IMR-90 (cell line): ENCODE results near the gene ISG15. TPM values are rescaled to one million over a fixed set of nuclear protein-coding genes. Genes with fewer than 3 reads are reported as not detected.

ENCODE experiments used
- ATAC-seq: fragments of 200-7000 bp; cut with Tn5 transposase; 2 replicates; pipeline ENCODE4 v1.9.1; 2020; ENCODE audit warnings: low read depth, mild to moderate bottlenecking, moderate library complexity
- BruUV-seq: library from RNA; stranded (reverse); fragments of 400-500 nt; replicated peaks from 2 replicates; lab custom pipeline; 2021; lab: Mats Ljungman, UMichigan
- CTCF ChIA-PET: fragments of 300-600 bp; formaldehyde crosslinking; extraction: SDS; loops from one replicate; lab custom pipeline; 2021; ENCODE audit warnings: antibody characterized with exemption; lab: Yijun Ruan, JAX
- POLR2A ChIA-PET: fragments of 300-600 bp; sonication (Branson Sonifier 250); formaldehyde crosslinking; loops from one replicate; lab custom pipeline; 2022; ENCODE audit warnings: antibody characterized with exemption; ENCODE audit not compliant: unreplicated experiment; lab: Charles Lee
- DNase-seq: peaks from one replicate; pipeline ENCODE4 v3.0.0; 2013
- H2AFZ ChIP-seq: replicated peaks from 2 replicates; pipeline ENCODE3; 2013; ENCODE audit warnings: low read length, mild to moderate bottlenecking; ENCODE audit not compliant: poor library complexity
- H2AK5ac ChIP-seq: 2 replicates; pipeline ENCODE4 v1.6.1; 2013; ENCODE audit warnings: low read depth, low read length, inconsistent platforms
- H2AK9ac ChIP-seq: replicated peaks from 2 replicates; pipeline ENCODE3; 2013; ENCODE audit warnings: mild to moderate bottlenecking, low read depth, low read length, moderate library complexity; ENCODE audit not compliant: poor library complexity
- H2BK120ac ChIP-seq: 2 replicates; pipeline ENCODE4 v1.6.1; 2013; ENCODE audit warnings: low read depth, low read length, inconsistent platforms
- H2BK15ac ChIP-seq: 3 replicates; pipeline ENCODE4 v1.6.1; 2013; ENCODE audit warnings: low read depth, low read length, inconsistent platforms
- H2BK20ac ChIP-seq: 2 replicates; pipeline ENCODE4 v1.6.1; 2013; ENCODE audit warnings: low read depth, mild to moderate bottlenecking, inconsistent platforms, low read length, moderate library complexity
- H2BK5ac ChIP-seq: 2 replicates; pipeline ENCODE4 v1.6.1; 2013; ENCODE audit warnings: mild to moderate bottlenecking, low read depth, low read length, inconsistent platforms; ENCODE audit not compliant: poor library complexity, severe bottlenecking
- H3K14ac ChIP-seq: replicated peaks from 2 replicates; pipeline ENCODE4 v1.6.1; 2013; ENCODE audit warnings: low read depth, low read length, inconsistent platforms
- H3K18ac ChIP-seq: 2 replicates; pipeline ENCODE4 v1.6.1; 2013; ENCODE audit warnings: low read depth, low read length, control low read depth
- H3K23ac ChIP-seq: 2 replicates; pipeline ENCODE4 v1.6.1; 2013; ENCODE audit warnings: low read depth, low read length, inconsistent platforms
- H3K27ac ChIP-seq: 2 replicates; pipeline ENCODE4 v1.5.1; 2013; ENCODE audit warnings: mild to moderate bottlenecking, control low read depth, low read length; ENCODE audit not compliant: insufficient read depth
- H3K27me3 ChIP-seq: 2 replicates; pipeline ENCODE4 v1.6.1; 2013; ENCODE audit warnings: low read length; ENCODE audit not compliant: control insufficient read depth, insufficient read depth
- H3K36me3 ChIP-seq: 2 replicates; pipeline ENCODE4 v1.6.1; 2013; ENCODE audit warnings: low read length, mixed read lengths; ENCODE audit not compliant: control insufficient read depth, insufficient read depth
- H3K4ac ChIP-seq: 2 replicates; pipeline ENCODE4 v1.6.1; 2013; ENCODE audit warnings: low read depth, low read length, inconsistent platforms
- H3K4me1 ChIP-seq: 2 replicates; pipeline ENCODE4 v1.6.1; 2013; ENCODE audit warnings: low read length, mixed read lengths; ENCODE audit not compliant: control insufficient read depth, insufficient read depth
- H3K4me2 ChIP-seq: 2 replicates; pipeline ENCODE4 v1.6.1; 2013; ENCODE audit warnings: low read depth, mild to moderate bottlenecking, control low read depth, low read length, moderate library complexity
- H3K4me3 ChIP-seq: 2 replicates; pipeline ENCODE4 v1.5.1; 2013; ENCODE audit warnings: low read depth, mild to moderate bottlenecking, control low read depth, low read length, moderate library complexity; ENCODE audit not compliant: insufficient read depth
- H3K56ac ChIP-seq: 2 replicates; pipeline ENCODE4 v1.6.1; 2013; ENCODE audit warnings: low read length, inconsistent platforms; ENCODE audit not compliant: insufficient read depth; ENCODE audit errors: extremely low read depth
- H3K79me1 ChIP-seq, 2 experiments: 2 replicates each; pipeline ENCODE4 v1.6.1; 2013; ENCODE audit warnings: low read length in 2 of 2, inconsistent platforms in 1 of 2, low read depth in 1 of 2
- H3K9ac ChIP-seq: 2 replicates; pipeline ENCODE4 v1.6.1; 2013; ENCODE audit warnings: low read depth, low read length, control low read depth
- H3K9me1 ChIP-seq: 2 replicates; pipeline ENCODE4 v1.6.1; 2013; ENCODE audit warnings: low read length, inconsistent platforms; ENCODE audit not compliant: insufficient read depth
- H3K9me3 ChIP-seq: 2 replicates; pipeline ENCODE4 v1.6.1; 2013; ENCODE audit warnings: low read length; ENCODE audit not compliant: control insufficient read depth, insufficient read depth
- H4K20me1 ChIP-seq: 2 replicates; pipeline ENCODE4 v1.6.1; 2013; ENCODE audit warnings: low read length, inconsistent platforms; ENCODE audit not compliant: insufficient read depth
- H4K5ac ChIP-seq: 2 replicates; pipeline ENCODE4 v1.6.1; 2013; ENCODE audit warnings: mild to moderate bottlenecking, low read depth, low read length, control low read depth
- H4K8ac ChIP-seq, 2 experiments: 2 replicates each; pipeline ENCODE4 v1.6.1; 2013; ENCODE audit warnings: low read depth in 2 of 2, low read length in 2 of 2, control low read depth in 1 of 2, inconsistent platforms in 1 of 2
- H4K91ac ChIP-seq: 2 replicates; pipeline ENCODE4 v1.6.1; 2013; ENCODE audit warnings: low read depth, low read length, inconsistent platforms; ENCODE audit not compliant: insufficient read depth
- CEBPB ChIP-seq: IDR thresholded peaks from 2 replicates; pipeline ENCODE4 v1.6.1; 2012; ENCODE audit warnings: low read depth, low read length, improper control_type of control experiment
- CHD1 ChIP-seq: IDR thresholded peaks from 2 replicates; pipeline ENCODE4 v1.6.1; 2012; ENCODE audit warnings: low read depth, low read length, improper control_type of control experiment
- ELK1 ChIP-seq: fragments of 150-350 bp; IDR thresholded peaks from 2 replicates; pipeline ENCODE4 v1.6.1; 2016; ENCODE audit warnings: low read depth, mild to moderate bottlenecking, low read length, moderate library complexity, borderline replicate concordance
- FOS ChIP-seq: fragments of 150-350 bp; IDR thresholded peaks from 2 replicates; pipeline ENCODE4 v1.6.1; 2016; ENCODE audit warnings: low read depth, low read length
- MAFK ChIP-seq: IDR thresholded peaks from 2 replicates; pipeline ENCODE4 v1.6.1; 2012; ENCODE audit warnings: low read depth, low read length, improper control_type of control experiment
- NFE2L2 ChIP-seq: fragments of 150-350 bp; IDR thresholded peaks from 2 replicates; pipeline ENCODE4 v1.6.1; 2016; ENCODE audit warnings: low read depth, mild to moderate bottlenecking, low read length
- POLR2A ChIP-seq: IDR thresholded peaks from 2 replicates; pipeline ENCODE4 v1.6.1; 2012; ENCODE audit warnings: mild to moderate bottlenecking, low read depth, low read length
- RAD21 ChIP-seq: IDR thresholded peaks from 2 replicates; pipeline ENCODE4 v1.6.1; 2012; ENCODE audit warnings: low read length, improper control_type of control experiment
- RCOR1 ChIP-seq: IDR thresholded peaks from 2 replicates; pipeline ENCODE4 v1.6.1; 2012; ENCODE audit warnings: mild to moderate bottlenecking, low read length, improper control_type of control experiment; ENCODE audit not compliant: insufficient replicate concordance
- RFX5 ChIP-seq: IDR thresholded peaks from 2 replicates; pipeline ENCODE4 v1.8.0; 2012; ENCODE audit warnings: low read depth, mild to moderate bottlenecking, low read length, moderate library complexity
- SMC3 ChIP-seq: fragments of 150-350 bp; IDR thresholded peaks from 2 replicates; pipeline ENCODE4 v1.6.1; 2016; ENCODE audit warnings: low read depth, mild to moderate bottlenecking, antibody characterized with exemption, low read length, moderate library complexity
- USF2 ChIP-seq: fragments of 150-350 bp; IDR thresholded peaks from 2 replicates; pipeline ENCODE4 v1.6.1; 2017; ENCODE audit warnings: mild to moderate bottlenecking, antibody characterized with exemption, low read length, low read depth
- WGBS, 2 experiments: methylation state at CpG; one replicate each; pipeline versions ENCODE4 v1.1.5 to v1.1.7; 2013; ENCODE audit warnings: missing lambda C conversion rate in 2 of 2; ENCODE audit not compliant: insufficient read length in 1 of 2; ENCODE audit errors: extremely low coverage in 2 of 2; 5-methylcytosine and 5-hydroxymethylcytosine counted together
- dilution Hi-C: fragments of 300-500 bp; cut with HindIII; formaldehyde crosslinking; loops from one replicate; pipeline ENCODE4 v1.14.3; 2018; ENCODE audit warnings: low sequenced_read_pairs; ENCODE audit not compliant: unreplicated experiment
- in situ Hi-C: fragments of 300-500 bp; cut with MboI; formaldehyde crosslinking; loops from 3 replicates; pipeline ENCODE4 v1.14.3; 2019; ENCODE audit warnings: low sequenced_read_pairs, inconsistent platforms, mixed read lengths
- intact Hi-C: fragments of 100-400 bp; cut with micrococcal nuclease; formaldehyde crosslinking; loops from 2 replicates; pipeline ENCODE4 v1.10.0; 2022
- polyA plus RNA-seq, 3 experiments: library from polyadenylated mRNA; depleted of rRNA; stranded (reverse); fragments of >200 nt; gene quantifications; 2 replicates each; pipeline ENCODE4 v1.2.3, GENCODE V29; 2012; ENCODE audit warnings: low replicate concordance in 1 of 3
- total RNA-seq: library from RNA; depleted of rRNA; stranded (reverse); fragments of >200 nt; gene quantifications from 2 replicates; pipeline ENCODE4 v1.2.3, GENCODE V29; 2012
- TF ChIP-seq, protein P1 (sequence below): conservative IDR thresholded peaks from 2 replicates; pipeline ENCODE4 v1.5.1; 2012; ENCODE audit warnings: mild to moderate bottlenecking, low read depth, low read length, improper control_type of control experiment

ISG15 gene
- total and polyA plus RNA-seq, 2 of the 4 experiments (the other 2 are of a cell fraction): 99.1 to 105 TPM

- H3K23ac ChIP-seq: no peak overlapping the region; the same call in 1 of the 2 replicates
- H2BK20ac ChIP-seq: no peak overlapping the region
- H3K27me3 ChIP-seq: no peaks in the 10 kb centered on the region
- no peak overlapping the region for H4K5ac ChIP-seq
- 8% methylated on average over 29 of the region's 91 CpGs; no CpG with 5 or more reads in 1 of the 2 experiments for WGBS, 2 experiments
- peaks cover 15% of the 10 kb centered on the region for H3K36me3 ChIP-seq
- ChIA-PET CTCF (interaction anchor here (1.0 to 1.4 kb wide), 3 partner anchors 17 to 35 kb away, joined by 3 to 4 read pairs (median 4); no protein-coding TSS in a partner anchor), POLR2A (interaction anchor here (0.6 kb wide), 1 partner anchor 254 kb away, joined by 6 read pairs; the partner anchor contains the start of gene UBE2J2)
- in situ Hi-C loops: no loop called here
- H2BK15ac ChIP-seq: no peak overlapping the region
- peak overlapping the region; percentile 48; the same call in 1 of the 2 replicates for H2BK120ac ChIP-seq
- H3K4me2 ChIP-seq: peak overlapping the region; percentile 24; the same call in 1 of the 2 replicates
- H4K20me1 ChIP-seq: peaks cover 25% of the 10 kb centered on the region
- no peak overlapping the region; the same call in 1 of the 2 replicates for H3K9ac ChIP-seq
- no TSS peak for BruUV-seq
- no peak overlapping the region; the same call in 1 of the 2 replicates for H2AK5ac ChIP-seq
- H4K91ac ChIP-seq: peak overlapping the region; percentile 12; the same call in 1 of the 2 replicates
- peak overlapping the region in 1 of 2 experiments; percentile 84; a peak in 2 of 4 replicates for H4K8ac ChIP-seq
- no peak overlapping the region; the same call in 1 of the 2 replicates for H3K18ac ChIP-seq
- H3K4me1 ChIP-seq: peaks cover 15% of the 10 kb centered on the region
- H3K14ac ChIP-seq: no peak overlapping the region; the same call in 1 of the 2 replicates
- H2BK5ac ChIP-seq: peak overlapping the region; percentile 92
- ATAC-seq: peak; percentile 89
- H2AFZ ChIP-seq: peak overlapping the region; percentile 97
- no peaks in the 10 kb centered on the region for H3K9me3 ChIP-seq
- peak overlapping the region; percentile 90 for H2AK9ac ChIP-seq
- H3K56ac ChIP-seq: no peak overlapping the region
- peaks cover 14 to 36% of the 10 kb centered on the region in 2 experiments; a peak in 3 of 4 replicates for H3K79me1 ChIP-seq
- H3K9me1 ChIP-seq: peaks cover 2% of the 10 kb centered on the region; the same call in 1 of the 2 replicates
- dilution Hi-C loops: no loop called here
- peak overlapping the region; percentile 93 for H3K27ac ChIP-seq
- intact Hi-C loops: no loop called here
- peak; percentile 75 for DNase-seq
- peak overlapping the region; percentile 63 for H3K4me3 ChIP-seq
- H3K4ac ChIP-seq: no peak overlapping the region
- no peak for TF ChIP-seq CEBPB
- TF ChIP-seq POLR2A: no peak; the same call in 1 of the 2 replicates
- TF ChIP-seq ELK1: no peak
- no peak for TF ChIP-seq FOS
- TF ChIP-seq USF2: no peak
- TF ChIP-seq RCOR1: no peak
- no peak for TF ChIP-seq NFE2L2
- no peak for TF ChIP-seq RAD21
- TF ChIP-seq RFX5: no peak
- TF ChIP-seq MAFK: no peak
- no peak for TF ChIP-seq CHD1
- TF ChIP-seq SMC3: 0 out of 2 replicates have a peak, but pooled peaks have one; percentile 3
- TF ChIP-seq, protein P1, sequence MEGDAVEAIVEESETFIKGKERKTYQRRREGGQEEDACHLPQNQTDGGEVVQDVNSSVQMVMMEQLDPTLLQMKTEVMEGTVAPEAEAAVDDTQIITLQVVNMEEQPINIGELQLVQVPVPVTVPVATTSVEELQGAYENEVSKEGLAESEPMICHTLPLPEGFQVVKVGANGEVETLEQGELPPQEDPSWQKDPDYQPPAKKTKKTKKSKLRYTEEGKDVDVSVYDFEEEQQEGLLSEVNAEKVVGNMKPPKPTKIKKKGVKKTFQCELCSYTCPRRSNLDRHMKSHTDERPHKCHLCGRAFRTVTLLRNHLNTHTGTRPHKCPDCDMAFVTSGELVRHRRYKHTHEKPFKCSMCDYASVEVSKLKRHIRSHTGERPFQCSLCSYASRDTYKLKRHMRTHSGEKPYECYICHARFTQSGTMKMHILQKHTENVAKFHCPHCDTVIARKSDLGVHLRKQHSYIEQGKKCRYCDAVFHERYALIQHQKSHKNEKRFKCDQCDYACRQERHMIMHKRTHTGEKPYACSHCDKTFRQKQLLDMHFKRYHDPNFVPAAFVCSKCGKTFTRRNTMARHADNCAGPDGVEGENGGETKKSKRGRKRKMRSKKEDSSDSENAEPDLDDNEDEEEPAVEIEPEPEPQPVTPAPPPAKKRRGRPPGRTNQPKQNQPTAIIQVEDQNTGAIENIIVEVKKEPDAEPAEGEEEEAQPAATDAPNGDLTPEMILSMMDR: peak; percentile 52
Observed at GRCh38 chr1:1019122-1019999, 6.1 kb downstream of the ISG15 start.
